ENCODE measurements around the gene GPR119.
"Not testable (repeated sequence)": the region's sequence is repeated elsewhere in the genome, so short reads cannot be mapped to it uniquely, and the experiment has no call there.

The GPR119 gene

GRCh38 chrX:130385520-130385919, at the start of gene GPR119:
Gene GPR119, minus strand, starts transcription at chrX:130385674. Its CDS starts 227 bp downstream, at chrX:130385447.
- no peak for TF ChIP-seq ZNF274 (IDR thresholded peaks at IDR 0.05; ENCODE audit: low read depth, low read length)
- H3K4me3 ChIP-seq (ENCODE audit: low read length), result no peak within 1 kb of the TSS

- not testable (repeated sequence) for H3K4me3 ChIP-seq (ENCODE audit: low read length)
Observed at GRCh38 chrX:130429236-130429635, 43.8 kb upstream of the GPR119 start.

GRCh38 chrX:130426531-130426930, 41.1 kb upstream of the GPR119 start:
- TF ChIP-seq ZNF274 (IDR thresholded peaks at IDR 0.05; ENCODE audit: low read depth, low read length), result no peak
- H3K4me3 ChIP-seq (ENCODE audit: low read length), result no peak overlapping the region

GRCh38 chrX:130419263-130419662, 33.8 kb upstream of the GPR119 start:
- no peak for TF ChIP-seq ZNF274 (IDR thresholded peaks at IDR 0.05; ENCODE audit: low read depth, low read length)
- H3K4me3 ChIP-seq (ENCODE audit: low read length), result no peak overlapping the region; the same call in 1 of the 2 replicates

GRCh38 chrX:130418740-130419139, 33.3 kb upstream of the GPR119 start:
- TF ChIP-seq ZNF274 (IDR thresholded peaks at IDR 0.05; ENCODE audit: low read depth, low read length), result no peak

GRCh38 chrX:130418066-130418465, 32.6 kb upstream of the GPR119 start:
- peak overlapping the region; percentile 34; the same call in 1 of the 2 replicates for H3K4me3 ChIP-seq (ENCODE audit: low read length)
- no peak for TF ChIP-seq ZNF274 (IDR thresholded peaks at IDR 0.05; ENCODE audit: low read depth, low read length)

More at GRCh38 chrX:130418740-130419139, 33.3 kb upstream of the GPR119 start:
- peak overlapping the region; percentile 11; the same call in 1 of the 2 replicates for H3K4me3 ChIP-seq (ENCODE audit: low read length)

- no peak for TF ChIP-seq ZNF274 (IDR thresholded peaks at IDR 0.05; ENCODE audit: low read depth, low read length)
- no peak overlapping the region for H3K4me3 ChIP-seq (ENCODE audit: low read length)
Observed at GRCh38 chrX:130416785-130417184, 31.3 kb upstream of the GPR119 start.

- no peak for TF ChIP-seq ZNF274 (IDR thresholded peaks at IDR 0.05; ENCODE audit: low read depth, low read length)
- no peak overlapping the region for H3K4me3 ChIP-seq (ENCODE audit: low read length)
Observed at GRCh38 chrX:130415201-130415600, 29.7 kb upstream of the GPR119 start.

GRCh38 chrX:130414800-130415199, 29.3 kb upstream of the GPR119 start:
- no peak overlapping the region for H3K4me3 ChIP-seq (ENCODE audit: low read length)
- no peak for TF ChIP-seq ZNF274 (IDR thresholded peaks at IDR 0.05; ENCODE audit: low read depth, low read length)

- no peak overlapping the region for H3K4me3 ChIP-seq (ENCODE audit: low read length)
- no peak for TF ChIP-seq ZNF274 (IDR thresholded peaks at IDR 0.05; ENCODE audit: low read depth, low read length)
Observed at GRCh38 chrX:130413415-130413814, 27.9 kb upstream of the GPR119 start.

GRCh38 chrX:130402208-130402684, 16.8 kb upstream of the GPR119 start:
- TF ChIP-seq ZNF274 (IDR thresholded peaks at IDR 0.05; ENCODE audit: low read depth, low read length), result no peak
- peak overlapping the region; percentile 83 for H3K4me3 ChIP-seq (ENCODE audit: low read length)

- H3K4me3 ChIP-seq (ENCODE audit: low read length), result peak within 1 kb of the TSS; percentile 83
- no peak for TF ChIP-seq ZNF274 (IDR thresholded peaks at IDR 0.05; ENCODE audit: low read depth, low read length)
Observed at GRCh38 chrX:130401415-130402207, 16.1 kb upstream of the GPR119 start, which contains the start of gene RBMX2. Gene RBMX2, plus strand, starts transcription at chrX:130401987. Its CDS starts 46 bp downstream, at chrX:130402033.

GRCh38 chrX:130395341-130395740, 9.9 kb upstream of the GPR119 start:
- no peak for TF ChIP-seq ZNF274 (IDR thresholded peaks at IDR 0.05; ENCODE audit: low read depth, low read length)
- no peak overlapping the region for H3K4me3 ChIP-seq (ENCODE audit: low read length)

- no peak for TF ChIP-seq ZNF274 (IDR thresholded peaks at IDR 0.05; ENCODE audit: low read depth, low read length)
- H3K4me3 ChIP-seq (ENCODE audit: low read length), result no peak overlapping the region
Observed at GRCh38 chrX:130393451-130394074, 8.1 kb upstream of the GPR119 start.

GRCh38 chrX:130386408-130386808, 934 bp upstream of the GPR119 start:
- no peak for TF ChIP-seq ZNF274 (IDR thresholded peaks at IDR 0.05; ENCODE audit: low read depth, low read length)
- H3K4me3 ChIP-seq (ENCODE audit: low read length), result no peak overlapping the region
